K562 (cell line): ENCODE data around the gene SVBP.

ENCODE experiments used
- POLR2AphosphoS5 ChIP-seq: IDR thresholded peaks from 2 replicates; pipeline ENCODE4 v1.6.1; 2011; ENCODE audit warnings: mild to moderate bottlenecking, low read depth, low read length, moderate library complexity; ENCODE audit not compliant: control insufficient read depth, insufficient read depth
- POLR3A ChIP-seq: IDR thresholded peaks from 2 replicates; pipeline ENCODE4 v1.6.1; 2011; ENCODE audit warnings: borderline replicate concordance, mild to moderate bottlenecking, moderate library complexity; ENCODE audit not compliant: insufficient read length, insufficient read depth; ENCODE audit errors: extremely low read depth
- SIN3A ChIP-seq, 2 experiments: fragments of 150-350 bp in 1 of 2; IDR thresholded peaks; 2 replicates each; pipeline ENCODE4 v1.6.1; 2011 to 2016; ENCODE audit warnings: borderline replicate concordance in 2 of 2, low read depth in 2 of 2, low read length in 2 of 2, mild to moderate bottlenecking in 2 of 2, moderate library complexity in 2 of 2; ENCODE audit not compliant: control insufficient read depth in 1 of 2
- SOX6 ChIP-seq: fragments of 450-650 bp; IDR thresholded peaks from 2 replicates; pipeline ENCODE4 v1.6.1; 2014; ENCODE audit warnings: mild to moderate bottlenecking
- STAG1 ChIP-seq: sonication (generic); formaldehyde crosslinking; IDR thresholded peaks from 2 replicates; pipeline ENCODE4 v1.5.0; 2020; ENCODE audit warnings: missing genetic modification reagents, borderline replicate concordance
- THRA ChIP-seq: fragments of 450-650 bp; IDR thresholded peaks from 2 replicates; pipeline ENCODE4 v1.6.1; 2017; ENCODE audit warnings: mild to moderate bottlenecking, moderate library complexity

GRCh38 chr1:42817976-42818375, 779 bp upstream of the SVBP start:
- TF ChIP-seq THRA (no peak), POLR2AphosphoS5 (no peak), POLR3A (no peak), SOX6 (no peak), SIN3A (IDR thresholded peaks at IDR 0.05; ENCODE audit: borderline replicate concordance in 2 of 2, control insufficient read depth in 1 of 2, low read depth in 2 of 2, low read length in 2 of 2) (no peak), STAG1 (no peak)
